ENCODE results near the gene COL19A1.

The COL19A1 gene

DNA sequence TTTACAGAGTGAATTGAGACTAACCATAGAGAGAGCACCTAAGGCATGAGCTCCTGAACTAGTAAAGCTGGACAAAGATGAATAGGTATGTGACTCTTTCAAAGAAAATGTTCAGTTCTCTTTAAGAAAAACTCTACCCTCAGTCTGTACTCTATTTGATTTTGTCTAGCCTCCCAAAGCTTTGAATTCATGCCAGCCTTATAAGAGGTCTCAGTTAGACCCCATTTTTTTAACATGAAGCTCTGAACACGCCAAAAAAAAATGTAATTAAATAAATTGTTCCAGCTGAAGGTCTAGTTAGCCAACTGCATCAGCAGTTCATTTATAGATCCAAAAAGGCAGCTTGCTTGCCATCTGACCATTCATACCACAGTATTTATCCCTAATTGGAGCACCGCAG is 365.0 kb downstream of the COL19A1 start:
- DNase-seq (ENCODE audit: low spot score): no peak

DNA sequence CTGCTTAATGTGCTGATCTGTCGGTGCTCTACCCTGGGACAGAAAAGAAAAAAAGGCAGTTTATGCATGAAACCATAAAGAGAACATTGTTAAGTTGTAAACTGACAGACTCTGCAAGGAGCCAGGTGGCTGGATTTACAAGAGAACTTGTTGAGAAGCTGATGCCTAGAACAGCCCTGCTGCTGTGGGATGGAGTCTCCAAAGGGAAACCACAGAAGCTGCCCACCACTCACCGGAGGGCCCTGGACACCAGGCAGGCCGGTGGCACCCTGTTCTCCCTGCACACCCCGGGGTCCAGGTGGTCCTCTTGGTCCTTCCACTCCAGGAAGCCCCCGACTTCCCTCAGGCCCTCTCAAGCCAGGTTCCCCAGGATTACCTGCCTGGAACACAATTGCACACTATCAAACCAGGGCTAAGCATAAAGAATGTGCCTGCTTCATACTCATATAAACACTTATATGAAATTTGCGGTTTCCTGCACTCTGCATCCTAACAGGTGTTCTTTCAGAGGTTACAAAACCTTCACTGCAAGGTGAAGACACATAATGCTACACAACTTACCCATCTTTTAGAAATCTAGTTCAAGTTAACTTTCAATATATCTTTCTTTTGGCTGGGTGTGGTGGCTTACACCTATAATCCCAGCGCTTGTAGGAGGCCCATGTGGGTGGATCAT is 368.3 kb downstream of the COL19A1 start:
- no peak for DNase-seq (ENCODE audit: low spot score)

DNA sequence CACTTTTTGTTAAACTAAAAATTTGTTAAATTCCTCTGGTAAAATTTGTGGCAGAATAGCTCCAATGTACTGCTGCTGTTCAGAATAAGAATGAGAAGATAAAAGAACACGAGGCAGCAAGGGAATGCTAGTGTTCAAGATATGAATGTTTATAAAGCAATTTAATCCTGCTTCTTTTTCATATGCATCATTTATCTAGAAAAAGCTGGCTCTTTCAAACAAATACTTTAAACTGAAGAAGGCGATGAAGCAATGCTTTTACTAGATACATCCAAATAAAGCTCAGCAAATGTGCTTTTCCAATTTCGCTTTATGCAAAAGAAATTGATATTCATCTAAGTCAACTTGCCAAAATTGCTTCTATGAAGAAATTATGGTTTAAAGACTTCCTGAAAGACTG is 370.0 kb downstream of the COL19A1 start:
- no peak for DNase-seq (ENCODE audit: low spot score)

DNA sequence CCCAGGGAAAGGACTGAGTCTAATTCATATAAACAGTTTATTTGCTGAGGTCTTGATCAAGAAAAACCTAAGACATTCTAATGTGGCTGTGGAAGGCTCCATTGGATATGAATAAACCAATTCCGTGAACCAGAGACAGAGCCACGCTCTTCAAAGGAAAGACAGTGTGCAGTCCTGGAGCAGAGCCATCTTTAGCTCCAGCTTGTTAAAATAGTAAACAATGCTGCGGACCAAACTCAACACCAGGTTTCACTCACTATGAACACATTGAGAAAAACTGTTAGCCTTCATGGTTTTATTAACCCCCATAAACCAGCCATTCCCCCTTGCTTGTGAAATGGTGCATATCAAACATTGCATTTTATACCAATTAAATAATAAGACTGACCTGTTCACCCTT is 374.7 kb downstream of the COL19A1 start:
- no peak for DNase-seq (ENCODE audit: low spot score)

DNA sequence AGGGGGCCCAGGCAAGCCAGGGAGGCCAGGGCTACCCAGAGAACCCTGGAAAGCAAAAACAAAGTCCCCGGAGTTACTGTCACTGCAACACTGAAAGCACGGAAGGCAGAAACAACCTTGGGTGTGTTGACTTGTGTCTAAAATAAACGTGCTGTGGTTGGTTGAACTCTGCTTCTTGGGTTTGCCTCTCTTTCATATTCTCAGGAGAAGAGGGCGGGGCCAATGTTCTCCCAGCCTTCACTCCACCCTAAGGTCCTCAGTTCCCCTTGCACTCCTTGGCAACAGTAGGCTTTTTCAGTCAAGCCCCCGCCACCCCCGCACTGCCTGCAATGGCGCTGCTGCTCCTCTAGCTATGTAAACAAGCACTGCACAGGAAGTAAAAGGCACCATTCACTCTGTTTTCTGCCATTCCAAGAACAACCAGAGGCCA is 375.6 kb downstream of the COL19A1 start:
- DNase-seq (ENCODE audit: low spot score): no peak

DNA sequence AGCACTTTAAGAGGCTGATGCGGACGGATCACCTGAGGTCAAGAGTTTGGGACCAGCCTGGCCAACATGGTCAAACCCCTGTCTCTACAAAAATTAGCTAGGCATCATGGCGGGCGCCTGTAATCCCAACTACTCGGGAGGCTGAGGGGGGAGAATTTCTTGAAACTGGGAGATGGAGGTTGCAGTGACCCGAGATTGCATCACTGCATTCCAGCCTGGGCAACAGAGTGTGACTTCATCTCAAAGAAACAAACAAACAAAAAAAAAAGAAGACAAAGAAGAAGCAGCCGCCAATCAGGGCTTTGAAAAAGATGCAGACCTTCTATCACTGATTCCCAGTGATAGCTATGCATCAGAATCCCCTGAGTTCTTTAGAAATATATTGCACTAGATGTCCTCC is 379.8 kb downstream of the COL19A1 start:
- DNase-seq (ENCODE audit: low spot score): no peak

DNA sequence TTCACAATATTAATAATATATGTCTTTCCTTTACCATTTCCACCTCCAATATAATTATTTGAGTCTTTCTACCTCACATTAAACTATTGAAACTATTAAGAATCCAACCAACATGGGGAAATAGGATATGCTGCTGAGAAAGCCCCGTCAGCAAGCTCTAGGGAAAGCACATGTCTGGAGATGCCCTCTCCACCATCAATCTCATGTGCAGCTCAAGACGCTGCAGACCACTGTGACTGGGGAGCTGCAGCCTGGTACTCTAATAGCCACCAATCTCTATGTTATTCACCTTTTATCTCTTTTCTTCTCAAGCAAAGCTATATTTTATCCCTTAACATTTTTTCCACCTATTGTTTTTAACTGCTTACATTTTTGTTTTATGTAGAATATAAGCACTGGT is 386.2 kb downstream of the COL19A1 start:
- no peak for DNase-seq (ENCODE audit: low spot score)

DNA sequence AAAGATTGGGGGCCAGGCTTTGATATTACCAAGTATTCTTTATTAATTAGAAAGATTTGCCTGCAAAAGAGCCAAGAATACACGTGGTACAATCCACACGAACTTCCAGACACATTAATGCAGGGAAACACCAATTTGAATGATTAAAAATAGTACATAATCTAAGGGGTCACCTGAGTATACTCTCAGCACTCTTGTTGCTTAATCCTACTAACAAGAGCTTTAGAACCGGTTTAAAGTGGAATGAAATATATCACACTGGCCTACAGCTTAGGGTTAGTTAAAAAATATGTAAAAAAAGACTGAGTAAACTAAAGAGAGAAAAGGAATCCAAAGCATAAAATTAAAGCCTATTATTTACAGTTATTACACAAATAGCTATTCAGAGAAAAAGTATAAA is 387.6 kb downstream of the COL19A1 start:
- DNase-seq (ENCODE audit: low spot score): no peak

DNA sequence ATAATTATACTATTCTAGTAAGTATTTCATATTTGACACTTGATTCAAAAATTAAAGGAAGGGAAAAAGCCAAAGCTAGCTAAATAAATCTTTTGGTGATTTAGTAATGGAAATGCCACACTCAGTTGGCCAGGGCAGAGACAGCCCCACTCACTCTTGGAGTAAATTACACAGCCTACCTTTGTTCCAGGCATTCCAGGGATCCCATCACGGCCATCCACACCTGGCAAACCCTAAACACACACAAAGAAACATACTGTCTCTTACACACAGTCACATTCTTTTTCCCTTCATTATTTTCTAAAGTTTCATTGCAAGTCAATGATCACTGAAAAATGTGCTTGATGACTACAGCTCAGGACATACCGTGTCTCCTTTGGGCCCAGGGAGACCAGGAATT is 388.4 kb downstream of the COL19A1 start:
- no peak for DNase-seq (ENCODE audit: low spot score)

DNA sequence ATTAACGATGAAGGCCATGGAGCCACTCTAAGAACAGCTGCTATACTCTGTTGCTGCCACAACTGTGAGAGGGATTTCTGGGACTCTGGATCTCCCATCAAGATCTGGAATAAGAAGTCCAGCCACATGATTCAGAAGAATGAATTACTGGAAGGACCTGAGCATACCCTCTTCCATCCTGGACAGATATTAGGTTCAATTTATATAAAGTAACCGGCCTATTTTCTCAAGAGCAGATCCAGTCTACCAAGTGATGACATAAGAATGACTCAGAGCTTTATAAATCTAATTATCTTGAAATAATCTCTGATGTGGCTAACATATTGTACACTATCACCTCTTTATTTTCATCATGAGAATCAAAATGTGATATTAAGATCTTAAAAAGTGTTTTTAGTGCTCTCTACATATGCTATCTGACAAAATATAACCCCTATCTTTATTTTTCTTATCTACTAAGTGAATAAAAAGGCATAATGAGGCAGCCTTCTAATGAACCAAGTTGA is 391.5 kb downstream of the COL19A1 start:
- no peak for DNase-seq (ENCODE audit: low spot score)

DNA sequence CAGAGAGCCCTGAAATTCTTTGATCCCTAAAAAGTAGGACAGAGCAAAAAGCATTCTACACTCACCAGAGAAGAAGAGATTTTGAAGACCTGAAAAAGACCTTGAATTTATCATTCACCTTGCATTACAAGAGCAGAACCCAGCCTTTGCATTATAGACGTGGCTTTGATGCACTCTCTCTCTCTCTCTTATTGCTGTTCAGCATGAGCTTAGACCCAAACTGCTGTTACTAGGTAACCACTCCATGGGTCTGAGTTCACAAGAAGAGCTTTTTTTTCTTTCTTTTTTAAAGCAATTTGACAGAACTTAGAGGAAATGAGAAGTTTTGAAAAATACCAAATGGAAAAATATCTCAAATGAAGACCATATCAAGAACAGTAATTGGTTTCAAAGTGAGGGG is 392.1 kb downstream of the COL19A1 start:
- DNase-seq (ENCODE audit: low spot score): no peak
